CD4-positive, alpha-beta T cell (primary cell): ENCODE results near the gene NBR1. TPM values are rescaled to one million over a fixed set of nuclear protein-coding genes. Genes with fewer than 3 reads are reported as not detected.
"Not testable (repeated sequence)": the region's sequence is repeated elsewhere in the genome, so short reads cannot be mapped to it uniquely, and the experiment has no call there.

Experiments
- ATAC-seq: fragments of 200-7000 bp; cut with Tn5 transposase; one replicate; pipeline ENCODE4 v1.10.0; 2022; ENCODE audit warnings: mild to moderate bottlenecking; ENCODE audit not compliant: poor library complexity
- CTCF ChIA-PET: fragments of 350-600 bp; sonication (Branson Sonifier 250); formaldehyde crosslinking; loops from one replicate; lab custom pipeline; 2021; ENCODE audit warnings: antibody characterized with exemption, inconsistent platforms; lab: Charles Lee
- POLR2A ChIA-PET: fragments of 350-600 bp; sonication (Branson Sonifier 250); formaldehyde crosslinking; loops from one replicate; lab custom pipeline; 2021; ENCODE audit warnings: antibody characterized with exemption, inconsistent platforms; lab: Charles Lee
- DNase-seq, 14 experiments: peaks; one replicate each; pipeline ENCODE4 v3.0.0-alpha.2; 2013 to 2020; ENCODE audit warnings: mixed read lengths in 2 of 14
- H3K27ac ChIP-seq, 2 donors: one replicate each; pipeline versions ENCODE4 v1.5.1 to v1.7.0; 2013; ENCODE audit warnings: low read length in 2 of 2, low read depth in 1 of 2, mild to moderate bottlenecking in 1 of 2
- H3K27me3 ChIP-seq, 2 experiments: 1 replicate in 1 of 2; 2 replicates in 1 of 2; pipeline versions ENCODE4 v1.6.1 to v1.7.0; 2013; ENCODE audit warnings: low read length in 2 of 2, control low read depth in 1 of 2, mild to moderate bottlenecking in 1 of 2, moderate library complexity in 1 of 2; ENCODE audit not compliant: insufficient read depth in 2 of 2, control insufficient read depth in 1 of 2
- H3K36me3 ChIP-seq: one replicate; pipeline ENCODE4 v1.6.1; 2013; ENCODE audit warnings: low read length, control low read depth; ENCODE audit not compliant: insufficient read depth
- H3K4me1 ChIP-seq: one replicate; pipeline ENCODE4 v1.6.1; 2013; ENCODE audit warnings: low read length, control low read depth; ENCODE audit not compliant: insufficient read depth
- H3K4me3 ChIP-seq: one replicate; pipeline ENCODE4 v1.5.1; 2013; ENCODE audit warnings: mild to moderate bottlenecking, low read length, moderate library complexity
- H3K9me3 ChIP-seq, 2 experiments: 1 replicate in 1 of 2; 2 replicates in 1 of 2; pipeline versions ENCODE4 v1.6.1 to v1.7.0; 2013; ENCODE audit warnings: low read length in 2 of 2, mild to moderate bottlenecking in 2 of 2, control low read depth in 1 of 2, moderate library complexity in 1 of 2; ENCODE audit not compliant: control insufficient read depth in 1 of 2, insufficient read depth in 1 of 2
- H3K27ac Mint-ChIP-seq: one replicate; pipeline ENCODE4 v1.8.0; 2020; ENCODE audit warnings: mixed read lengths
- H3K27me3 Mint-ChIP-seq: one replicate; pipeline ENCODE4 v1.8.0; 2021; ENCODE audit warnings: mixed read lengths
- H3K36me3 Mint-ChIP-seq: one replicate; pipeline ENCODE4 v1.8.0; 2021; ENCODE audit warnings: low read depth, mixed read lengths
- H3K4me1 Mint-ChIP-seq: one replicate; pipeline ENCODE4 v1.8.0; 2021; ENCODE audit warnings: low read depth, mixed read lengths
- H3K4me3 Mint-ChIP-seq: one replicate; pipeline ENCODE4 v1.8.0; 2020; ENCODE audit warnings: mild to moderate bottlenecking, mixed read lengths
- H3K9me3 Mint-ChIP-seq: one replicate; pipeline ENCODE4 v1.8.0; 2020; ENCODE audit warnings: mixed read lengths
- intact Hi-C, 2 experiments: fragments of 100-400 bp; cut with DNase I in 1 of 2; cut with micrococcal nuclease in 1 of 2; formaldehyde crosslinking; loops; one replicate each; pipeline versions ENCODE4 v1.15.1 to v1.9.0; 2023 to 2025; cut with DNase I, micrococcal nuclease
- total RNA-seq, 174 experiments: library from RNA in 2 of 174; stranded (reverse) in 2 of 174; gene quantifications; one replicate each; pipeline ENCODE4 v1.2.3 and lab custom pipeline; 2021 to 2026

NBR1 gene
- total RNA-seq, 2 experiments from 2014 or later: 23.7 TPM

DNA sequence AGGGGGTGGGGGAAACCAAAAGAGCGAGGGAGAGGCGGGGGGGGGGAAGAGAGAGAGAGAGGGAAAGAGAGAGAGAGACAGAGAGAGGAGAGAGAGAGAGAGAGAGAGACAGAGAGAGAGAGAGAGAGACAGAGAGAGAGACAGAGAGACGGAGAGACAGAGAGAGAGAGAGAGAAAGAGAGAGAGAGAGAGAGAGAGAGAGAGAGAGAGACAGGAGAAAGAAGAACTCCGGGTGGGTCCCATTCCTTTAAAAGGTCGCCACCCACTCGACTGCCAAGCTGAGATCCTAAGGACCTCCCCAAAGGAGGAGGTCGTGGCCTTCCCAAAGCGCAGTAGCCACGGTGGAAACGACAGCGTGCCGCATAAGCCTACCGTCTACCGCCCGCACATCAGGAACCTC lies 62.2 kb downstream of the NBR1 start:
- H3K27me3 ChIP-seq, H3K9me3 Mint-ChIP-seq, intact Hi-C loops, H3K27ac Mint-ChIP-seq, H3K27me3 Mint-ChIP-seq, H3K27ac ChIP-seq, H3K36me3 ChIP-seq, H3K4me1 Mint-ChIP-seq, DNase-seq, ATAC-seq, H3K36me3 Mint-ChIP-seq, H3K4me3 Mint-ChIP-seq, H3K4me3 ChIP-seq, POLR2A ChIA-PET, H3K4me1 ChIP-seq, CTCF ChIA-PET: not testable (repeated sequence)
- H3K9me3 ChIP-seq: peaks cover 0 to 11% of the 10 kb centered on the region in 2 experiments

DNA sequence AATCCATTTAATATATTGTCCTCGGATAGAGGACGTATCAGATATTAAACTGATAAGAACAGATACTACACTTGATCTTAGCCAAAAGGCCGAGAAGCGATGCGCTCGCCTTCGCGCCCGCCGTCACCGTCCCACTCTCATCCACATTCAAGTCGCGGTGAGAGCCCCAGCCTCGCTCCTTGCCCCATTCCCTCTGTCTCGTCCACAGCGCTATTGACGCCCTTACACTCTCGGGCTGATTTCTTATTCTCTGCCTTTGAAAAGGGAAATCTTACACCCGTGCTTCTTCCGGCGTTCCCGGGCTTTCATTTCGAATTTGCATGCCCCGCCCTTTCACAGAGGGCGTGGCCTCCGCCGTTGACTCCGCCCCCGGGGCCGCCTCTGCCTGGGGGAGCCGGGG lies 62.9 kb downstream of the NBR1 start, which contains the start of gene RNU2-1:
Gene RNU2-1, minus strand, starts transcription at position 101 of the 400 bp plus-strand sequence.
- CTCF ChIA-PET: not testable (repeated sequence)

DNA sequence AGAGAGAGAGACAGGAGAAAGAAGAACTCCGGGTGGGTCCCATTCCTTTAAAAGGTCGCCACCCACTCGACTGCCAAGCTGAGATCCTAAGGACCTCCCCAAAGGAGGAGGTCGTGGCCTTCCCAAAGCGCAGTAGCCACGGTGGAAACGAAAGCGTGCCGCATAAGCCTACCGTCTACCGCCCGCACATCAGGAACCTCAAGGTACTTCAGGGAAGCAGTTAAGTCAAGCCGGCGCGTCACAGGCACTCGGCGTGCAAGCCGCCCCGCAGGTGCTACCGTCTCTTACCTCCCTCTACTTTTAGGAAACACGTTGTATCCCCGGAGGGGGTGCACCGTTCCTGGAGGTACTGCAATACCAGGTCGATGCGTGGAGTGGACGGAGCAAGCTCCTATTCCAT lies 68.6 kb downstream of the NBR1 start:
- POLR2A ChIA-PET, CTCF ChIA-PET, H3K4me3 ChIP-seq, H3K27me3 ChIP-seq, intact Hi-C loops, DNase-seq, H3K4me1 Mint-ChIP-seq, H3K4me3 Mint-ChIP-seq, H3K27ac ChIP-seq, H3K9me3 ChIP-seq, H3K36me3 ChIP-seq, H3K36me3 Mint-ChIP-seq, ATAC-seq, H3K4me1 ChIP-seq, H3K9me3 Mint-ChIP-seq, H3K27me3 Mint-ChIP-seq, H3K27ac Mint-ChIP-seq: not testable (repeated sequence)

More for the DNA sequence above, 62.9 kb downstream of the NBR1 start, which contains the start of gene RNU2-1:
- H3K9me3 Mint-ChIP-seq, ATAC-seq, H3K36me3 ChIP-seq, H3K27ac Mint-ChIP-seq, H3K27ac ChIP-seq, H3K27me3 Mint-ChIP-seq, H3K4me1 ChIP-seq, H3K36me3 Mint-ChIP-seq, H3K4me3 Mint-ChIP-seq, H3K4me1 Mint-ChIP-seq, H3K27me3 ChIP-seq, DNase-seq, H3K4me3 ChIP-seq, POLR2A ChIA-PET, intact Hi-C loops: not testable (repeated sequence)
- H3K9me3 ChIP-seq: peaks cover 0 to 11% of the 10 kb centered on the region in 2 experiments

DNA sequence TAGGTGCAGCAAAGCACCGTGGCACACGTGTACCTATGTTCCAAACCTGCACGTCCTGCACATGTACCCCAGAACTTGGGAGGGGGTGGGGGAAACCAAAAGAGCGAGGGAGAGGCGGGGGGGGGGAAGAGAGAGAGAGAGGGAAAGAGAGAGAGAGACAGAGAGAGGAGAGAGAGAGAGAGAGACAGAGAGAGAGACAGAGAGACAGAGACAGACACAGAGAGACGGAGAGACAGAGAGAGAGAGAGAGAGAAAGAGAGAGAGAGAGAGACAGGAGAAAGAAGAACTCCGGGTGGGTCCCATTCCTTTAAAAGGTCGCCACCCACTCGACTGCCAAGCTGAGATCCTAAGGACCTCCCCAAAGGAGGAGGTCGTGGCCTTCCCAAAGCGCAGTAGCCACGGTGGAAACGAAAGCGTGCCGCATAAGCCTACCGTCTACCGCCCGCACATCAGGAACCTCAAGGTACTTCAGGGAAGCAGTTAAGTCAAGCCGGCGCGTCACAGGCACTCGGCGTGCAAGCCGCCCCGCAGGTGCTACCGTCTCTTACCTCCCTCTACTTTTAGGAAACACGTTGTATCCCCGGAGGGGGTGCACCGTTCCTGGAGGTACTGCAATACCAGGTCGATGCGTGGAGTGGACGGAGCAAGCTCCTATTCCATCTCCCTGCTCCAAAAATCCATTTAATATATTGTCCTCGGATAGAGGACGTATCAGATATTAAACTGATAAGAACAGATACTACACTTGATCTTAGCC lies 69.8 kb downstream of the NBR1 start:
- DNase-seq, CTCF ChIA-PET, H3K9me3 Mint-ChIP-seq, H3K27me3 ChIP-seq, H3K36me3 ChIP-seq, intact Hi-C loops, H3K27ac Mint-ChIP-seq, H3K9me3 ChIP-seq, H3K4me3 Mint-ChIP-seq, H3K27ac ChIP-seq, H3K4me1 ChIP-seq, H3K4me3 ChIP-seq, H3K36me3 Mint-ChIP-seq, ATAC-seq, H3K4me1 Mint-ChIP-seq, POLR2A ChIA-PET, H3K27me3 Mint-ChIP-seq: not testable (repeated sequence)

DNA sequence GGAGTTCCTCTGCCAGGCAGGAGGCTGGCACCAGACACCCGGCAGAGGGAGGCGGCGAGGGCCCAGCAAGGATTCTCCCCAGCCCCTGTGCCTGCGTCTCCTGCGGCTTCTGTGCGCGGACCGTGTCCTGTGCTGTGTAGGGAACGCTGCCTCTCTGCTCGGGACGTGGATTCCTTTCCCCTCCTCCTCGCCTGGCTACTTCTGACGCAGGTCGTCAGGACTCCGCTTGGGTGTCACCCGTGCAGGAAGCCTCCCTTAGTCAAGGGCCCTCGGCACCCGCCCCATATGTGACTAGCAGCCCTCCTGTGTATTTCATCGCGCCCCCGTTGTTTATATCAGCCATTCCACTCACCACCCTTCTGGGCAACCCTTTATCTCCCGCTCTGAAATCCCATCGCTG lies 75.4 kb downstream of the NBR1 start:
- H3K36me3 Mint-ChIP-seq, H3K27me3 Mint-ChIP-seq, ATAC-seq, H3K27ac Mint-ChIP-seq, intact Hi-C loops, POLR2A ChIA-PET, H3K4me1 ChIP-seq, DNase-seq, H3K9me3 ChIP-seq, H3K27me3 ChIP-seq, H3K4me1 Mint-ChIP-seq, H3K4me3 Mint-ChIP-seq, H3K27ac ChIP-seq, H3K9me3 Mint-ChIP-seq, H3K36me3 ChIP-seq, H3K4me3 ChIP-seq, CTCF ChIA-PET: not testable (repeated sequence)

Other genes starting within 250 kb of the NBR1 start
- 10 to 100 TPM; 60.4 to 70.8 TPM for gene AARSD1, start 206.8 kb upstream of the NBR1 start, total RNA-seq
- under 1 TPM in 1 of 2 experiments, not detected in 1; 0.20 TPM for gene PTGES3L, start 191.1 kb upstream of the NBR1 start, total RNA-seq
- gene RUNDC1, start 190.6 kb upstream of the NBR1 start, total RNA-seq: 10 to 100 TPM; 11.6 to 11.7 TPM
- 1,000 to 10,000 TPM; 1,923 to 1,951 TPM for gene RPL27, start 172.8 kb upstream of the NBR1 start, total RNA-seq
- gene IFI35, start 164.4 kb upstream of the NBR1 start, total RNA-seq: 10 to 100 TPM; 23.0 to 24.7 TPM
- 10 to 100 TPM; 27.5 to 27.6 TPM for gene VAT1, start 148.8 kb upstream of the NBR1 start, total RNA-seq
- under 1 TPM; 0.27 to 0.28 TPM for gene RND2, start 146.0 kb upstream of the NBR1 start, total RNA-seq
- 1 to 10 TPM; 1.2 to 1.3 TPM for gene BRCA1, start 45.9 kb upstream of the NBR1 start, total RNA-seq
- gene TMEM106A, start 40.7 kb downstream of the NBR1 start, total RNA-seq: 1 to 10 TPM; 6.3 to 6.4 TPM
- gene CCDC200, start 57.4 kb downstream of the NBR1 start, total RNA-seq: 1 to 10 TPM in 1 of 2 experiments, under 1 TPM in 1; 0.47 to 1.0 TPM
- gene RNU2-1, start 62.8 kb downstream of the NBR1 start, total RNA-seq: 1,000 to 10,000 TPM; 5,534 to 5,951 TPM
- 1 to 10 TPM; 2.4 to 2.9 TPM for gene ARL4D, start 227.8 kb downstream of the NBR1 start, total RNA-seq